ENCODE measurements around the gene GGT6. TPM values are rescaled to one million over a fixed set of nuclear protein-coding genes. Genes with fewer than 3 reads are reported as not detected.
"Not testable (repeated sequence)": the region's sequence is repeated elsewhere in the genome, so short reads cannot be mapped to it uniquely, and the experiment has no call there.

Gene GGT6
- total RNA-seq, 1 experiment from 2014 or later, result 3.7 TPM

- no peak overlapping the region for H3K27ac ChIP-seq
- no peaks in the 10 kb centered on the region for H3K9me2 ChIP-seq (ENCODE audit: insufficient read depth)
- no peaks in the 10 kb centered on the region for H3K36me3 ChIP-seq (ENCODE audit: low read depth)
- ChIA-PET CTCF (no interaction called here), POLR2A (ENCODE audit: unreplicated experiment) (no interaction called here)
- BruUV-seq (replicated peaks), result no TSS peak
- TF ChIP-seq EZH2 (IDR thresholded peaks at IDR 0.05; ENCODE audit: low read depth), result no peak
- TF ChIP-seq, protein P1, sequence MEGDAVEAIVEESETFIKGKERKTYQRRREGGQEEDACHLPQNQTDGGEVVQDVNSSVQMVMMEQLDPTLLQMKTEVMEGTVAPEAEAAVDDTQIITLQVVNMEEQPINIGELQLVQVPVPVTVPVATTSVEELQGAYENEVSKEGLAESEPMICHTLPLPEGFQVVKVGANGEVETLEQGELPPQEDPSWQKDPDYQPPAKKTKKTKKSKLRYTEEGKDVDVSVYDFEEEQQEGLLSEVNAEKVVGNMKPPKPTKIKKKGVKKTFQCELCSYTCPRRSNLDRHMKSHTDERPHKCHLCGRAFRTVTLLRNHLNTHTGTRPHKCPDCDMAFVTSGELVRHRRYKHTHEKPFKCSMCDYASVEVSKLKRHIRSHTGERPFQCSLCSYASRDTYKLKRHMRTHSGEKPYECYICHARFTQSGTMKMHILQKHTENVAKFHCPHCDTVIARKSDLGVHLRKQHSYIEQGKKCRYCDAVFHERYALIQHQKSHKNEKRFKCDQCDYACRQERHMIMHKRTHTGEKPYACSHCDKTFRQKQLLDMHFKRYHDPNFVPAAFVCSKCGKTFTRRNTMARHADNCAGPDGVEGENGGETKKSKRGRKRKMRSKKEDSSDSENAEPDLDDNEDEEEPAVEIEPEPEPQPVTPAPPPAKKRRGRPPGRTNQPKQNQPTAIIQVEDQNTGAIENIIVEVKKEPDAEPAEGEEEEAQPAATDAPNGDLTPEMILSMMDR (conservative IDR thresholded peaks at IDR 0.05), result no peak
- no peaks in the 10 kb centered on the region for H3F3A ChIP-seq (ENCODE audit: insufficient read depth, low read depth)
- H3K4me2 ChIP-seq, result no peak overlapping the region
- no peaks in the 10 kb centered on the region for H4K20me1 ChIP-seq (ENCODE audit: insufficient read depth)
- peaks cover 36% of the 10 kb centered on the region for H3K27me3 ChIP-seq (ENCODE audit: insufficient read depth, low read depth)
- H3K9me3 ChIP-seq (ENCODE audit: insufficient read depth, low read depth), result no peaks in the 10 kb centered on the region
- no peaks in the 10 kb centered on the region for H3K79me2 ChIP-seq (ENCODE audit: low read depth)
- intact Hi-C loops (cut with micrococcal nuclease; ENCODE audit: unreplicated experiment), result no loop called here
- H3K4me3 ChIP-seq, result no peak overlapping the region
- H2AFZ ChIP-seq, result no peak overlapping the region
- no peaks in the 10 kb centered on the region for H3K4me1 ChIP-seq (replicated peaks; ENCODE audit: insufficient read depth)
- no peak for DNase-seq
Measured at GRCh38 chr17:4607773-4608187, 47.4 kb upstream of the GGT6 start.

DNA sequence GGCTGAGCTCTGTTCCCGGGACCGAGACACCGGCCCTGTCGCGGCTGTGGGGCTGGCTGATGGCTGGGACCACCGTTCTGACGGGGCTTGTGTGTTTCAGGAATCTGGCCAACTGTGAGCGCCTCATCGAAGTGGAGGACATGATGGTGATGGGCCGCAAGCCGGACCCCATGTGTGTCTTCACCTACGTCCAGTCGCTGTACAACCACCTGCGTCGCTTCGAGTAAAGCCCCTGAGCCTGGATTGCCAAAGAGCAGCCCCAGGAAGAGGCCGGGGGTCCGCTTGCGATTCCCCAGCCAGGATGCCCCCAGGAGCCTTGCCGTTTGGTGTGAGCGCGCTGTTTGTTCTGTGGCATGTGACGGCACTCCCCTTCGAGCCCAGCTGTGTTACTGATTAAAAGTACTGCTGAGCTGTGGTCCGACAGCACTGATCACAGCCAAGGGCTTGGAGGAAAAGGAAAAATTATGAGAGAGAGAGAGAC, 46.9 kb upstream of the GGT6 start:
- TF ChIP-seq, protein P1 (conservative IDR thresholded peaks at IDR 0.05), result no peak
- TF ChIP-seq EZH2 (IDR thresholded peaks at IDR 0.05; ENCODE audit: low read depth), result no peak
- POLR2A ChIA-PET (ENCODE audit: unreplicated experiment), result no interaction called here
- H3K4me1 ChIP-seq (replicated peaks; ENCODE audit: insufficient read depth), result no peaks in the 10 kb centered on the region
- BruUV-seq (replicated peaks), result no TSS peak
- intact Hi-C loops (cut with micrococcal nuclease; ENCODE audit: unreplicated experiment), result no loop called here
- H3K9me3 ChIP-seq (ENCODE audit: insufficient read depth, low read depth), result no peaks in the 10 kb centered on the region
- H3F3A ChIP-seq (ENCODE audit: insufficient read depth, low read depth), result no peaks in the 10 kb centered on the region
- H3K4me3 ChIP-seq, result no peak overlapping the region
- no peak overlapping the region for H2AFZ ChIP-seq
- CTCF ChIA-PET, result no interaction called here
- peaks cover 36% of the 10 kb centered on the region for H3K27me3 ChIP-seq (ENCODE audit: insufficient read depth, low read depth)
- no peak for DNase-seq
- no peaks in the 10 kb centered on the region for H3K9me2 ChIP-seq (ENCODE audit: insufficient read depth)
- H3K27ac ChIP-seq, result no peak overlapping the region
- H3K79me2 ChIP-seq (ENCODE audit: low read depth), result no peaks in the 10 kb centered on the region
- H3K36me3 ChIP-seq (ENCODE audit: low read depth), result no peaks in the 10 kb centered on the region
- no peak overlapping the region for H3K4me2 ChIP-seq
- H4K20me1 ChIP-seq (ENCODE audit: insufficient read depth), result no peaks in the 10 kb centered on the region

- Histone ChIP-seq H3K9me2 (ENCODE audit: insufficient read depth) (no peaks in the 10 kb centered on the region), H4K20me1 (ENCODE audit: insufficient read depth) (no peaks in the 10 kb centered on the region), H3F3A (ENCODE audit: insufficient read depth, low read depth) (no peaks in the 10 kb centered on the region), H3K9me3 (ENCODE audit: insufficient read depth, low read depth) (no peaks in the 10 kb centered on the region), H3K27ac (no peak overlapping the region), H3K4me2 (no peak overlapping the region), H2AFZ (no peak overlapping the region), H3K27me3 (ENCODE audit: insufficient read depth, low read depth) (peaks cover 35% of the 10 kb centered on the region), H3K4me3 (no peak overlapping the region), H3K79me2 (ENCODE audit: low read depth) (no peaks in the 10 kb centered on the region), H3K4me1 (replicated peaks; ENCODE audit: insufficient read depth) (no peaks in the 10 kb centered on the region), H3K36me3 (ENCODE audit: low read depth) (no peaks in the 10 kb centered on the region)
- ChIA-PET CTCF (no interaction called here), POLR2A (ENCODE audit: unreplicated experiment) (no interaction called here)
- DNase-seq, result no peak
- TF ChIP-seq EZH2 (IDR thresholded peaks at IDR 0.05; ENCODE audit: low read depth), result no peak
- TF ChIP-seq, protein P1 (conservative IDR thresholded peaks at IDR 0.05), result no peak
- BruUV-seq (replicated peaks), result no TSS peak
- intact Hi-C loops (cut with micrococcal nuclease; ENCODE audit: unreplicated experiment), result no loop called here
Measured at GRCh38 chr17:4605826-4606225, 45.4 kb upstream of the GGT6 start.

GRCh38 chr17:4604736-4605135, 44.4 kb upstream of the GGT6 start:
- intact Hi-C loops (cut with micrococcal nuclease; ENCODE audit: unreplicated experiment); CTCF ChIA-PET; H3K36me3 ChIP-seq (ENCODE audit: low read depth); H3K79me2 ChIP-seq (ENCODE audit: low read depth); H3K9me3 ChIP-seq (ENCODE audit: insufficient read depth, low read depth); H4K20me1 ChIP-seq (ENCODE audit: insufficient read depth); H3K4me2 ChIP-seq; BruUV-seq (replicated peaks); DNase-seq; H3K27ac ChIP-seq; H3K4me1 ChIP-seq (replicated peaks; ENCODE audit: insufficient read depth); H3F3A ChIP-seq (ENCODE audit: insufficient read depth, low read depth); H3K9me2 ChIP-seq (ENCODE audit: insufficient read depth); H3K4me3 ChIP-seq; POLR2A ChIA-PET (ENCODE audit: unreplicated experiment); H2AFZ ChIP-seq: not testable (repeated sequence)
- peaks cover 27% of the 10 kb centered on the region for H3K27me3 ChIP-seq (ENCODE audit: insufficient read depth, low read depth)
